DMS53 treated with DMSO at 0.1 percent for 48 hours (cell line): ENCODE results near the gene NFRKB.
A peak's percentile ranks its signal among the peaks of the same experiment; 100 is the strongest.

Experiments
- DNase-seq: peaks from one replicate; lab custom pipeline; 2025; ENCODE audit not compliant: unreplicated experiment; lab: John Stamatoyannopoulos, UW

Gene NFRKB

GRCh38 chr11:129895126-129896041 lies at the start of gene NFRKB:
TSS of gene NFRKB (minus strand) at chr11:129895578. CDS start at chr11:129892849, 2,729 bp downstream.
- peak; percentile 79 for DNase-seq

GRCh38 chr11:129944696-129945095 lies 49.3 kb upstream of the NFRKB start:
- DNase-seq: no peak

- no peak for DNase-seq
These were observed 47.7 kb upstream of the NFRKB start for GRCh38 chr11:129943036-129943435.

GRCh38 chr11:129939510-129939909 lies 44.1 kb upstream of the NFRKB start:
- DNase-seq: no peak

GRCh38 chr11:129938764-129939163 lies 43.4 kb upstream of the NFRKB start:
- no peak for DNase-seq

GRCh38 chr11:129937592-129938238 lies 42.3 kb upstream of the NFRKB start:
- DNase-seq: no peak

GRCh38 chr11:129935723-129936122 lies 40.3 kb upstream of the NFRKB start:
- no peak for DNase-seq

- DNase-seq: no peak
These were observed 38.5 kb upstream of the NFRKB start for GRCh38 chr11:129933891-129934290.

GRCh38 chr11:129933262-129933661 lies 37.9 kb upstream of the NFRKB start:
- DNase-seq: no peak

- DNase-seq: no peak
These were observed 37.1 kb upstream of the NFRKB start for GRCh38 chr11:129932381-129933067.

GRCh38 chr11:129930743-129931142 lies 35.4 kb upstream of the NFRKB start:
- no peak for DNase-seq

GRCh38 chr11:129930296-129930695 lies 34.9 kb upstream of the NFRKB start:
- DNase-seq: no peak

GRCh38 chr11:129929721-129930120 lies 34.3 kb upstream of the NFRKB start:
- no peak for DNase-seq

- DNase-seq: no peak
These were observed 33.7 kb upstream of the NFRKB start for GRCh38 chr11:129928923-129929692.

- no peak for DNase-seq
These were observed 27.3 kb upstream of the NFRKB start for GRCh38 chr11:129922674-129923073.

GRCh38 chr11:129918361-129918760 lies 23.0 kb upstream of the NFRKB start:
- no peak for DNase-seq

GRCh38 chr11:129917231-129917630 lies 21.9 kb upstream of the NFRKB start:
- DNase-seq: no peak

GRCh38 chr11:129911298-129911697 lies 15.9 kb upstream of the NFRKB start:
- no peak for DNase-seq

- no peak for DNase-seq
These were observed 15.0 kb upstream of the NFRKB start for GRCh38 chr11:129910360-129910759.

GRCh38 chr11:129905402-129905801 lies 10.0 kb upstream of the NFRKB start:
- DNase-seq: no peak

- peak; percentile 36 for DNase-seq
These were observed 684 bp upstream of the NFRKB start for GRCh38 chr11:129896062-129896461.
